Placental pericyte (primary cell): Measurements from ENCODE around the gene C12orf56. TPM values are rescaled to one million over a fixed set of nuclear protein-coding genes. Genes with fewer than 3 reads are reported as not detected.

ENCODE experiments used
- small RNA-seq: library from RNA; depleted of rRNA; stranded (forward); fragments of <200 nt; gene quantifications from one replicate; pipeline ENCODE3, GENCODE V24; 2012; ENCODE audit warnings: low replicate concordance
- total RNA-seq: library from RNA; depleted of rRNA; stranded (reverse); fragments of >200 nt; gene quantifications from 2 replicates; pipeline ENCODE4 v1.2.3, GENCODE V29; 2012

Gene C12orf56
- 2.8 and 4.3 TPM in 2 replicates for total RNA-seq

GRCh38 chr12:64390275-64390851 is at the start of gene C12orf56:
Gene C12orf56 (minus strand): TSS chr12:64390758. CDS start chr12:64390565, 193 bp downstream.

GRCh38 chr12:64403707-64404469 is 13.3 kb upstream of the C12orf56 start, which contains the start of gene XPOT:
Gene XPOT (plus strand): TSS chr12:64404392. CDS start chr12:64410036, 5,644 bp downstream.

GRCh38 chr12:64222009-64222765 is 168.4 kb downstream of the C12orf56 start, which contains the start of gene KICS2:
Gene KICS2 (minus strand): TSS chr12:64222296. CDS start chr12:64222237, 59 bp downstream.

Small RNA genes lying within 50 kb of the gene (small RNA-seq; reads per million reads assigned to genes)
- gene RF01210 (not detected), gene RNU5A-7P (not detected)

Other genes with a start within 250 kb of the C12orf56 start
- gene KICS2, start 168.5 kb downstream of the C12orf56 start, total RNA-seq: 9.2 and 9.6 TPM in 2 replicates
- 80.0 and 144 TPM in 2 replicates for gene XPOT, start 13.6 kb upstream of the C12orf56 start, total RNA-seq
- gene TBK1, start 61.4 kb upstream of the C12orf56 start, total RNA-seq: 21.4 and 41.5 TPM in 2 replicates
- gene RASSF3, start 219.7 kb upstream of the C12orf56 start, total RNA-seq: 20.4 and 28.8 TPM in 2 replicates